Measurements from ENCODE around the gene PLD1.

PLD1 gene

DNA sequence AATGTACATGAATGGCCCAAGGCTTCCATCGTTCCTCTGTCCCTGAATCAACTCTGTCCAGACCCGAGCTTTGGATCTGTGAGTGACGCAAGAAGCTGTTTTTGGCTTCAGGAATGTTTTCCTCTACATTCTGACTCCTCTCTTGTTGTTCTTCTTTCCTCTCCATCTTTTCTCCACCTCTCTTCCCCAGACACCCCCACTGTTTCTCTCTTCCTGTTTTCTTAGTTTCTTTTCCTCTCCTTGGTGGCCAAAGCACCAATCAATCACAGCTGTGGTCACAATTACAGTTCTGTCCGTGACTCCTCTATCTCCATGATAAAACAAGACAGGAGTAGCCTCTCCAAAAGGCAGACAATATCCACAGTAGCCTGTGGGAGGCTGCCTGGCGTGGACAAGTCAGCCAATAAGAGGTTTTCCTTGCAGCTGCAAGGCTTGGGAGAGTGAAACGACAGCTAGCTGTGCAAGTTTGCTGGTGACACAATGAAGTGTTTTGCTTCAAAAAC is 28.0 kb upstream of the PLD1 start:
- DNase-seq: no peak

DNA sequence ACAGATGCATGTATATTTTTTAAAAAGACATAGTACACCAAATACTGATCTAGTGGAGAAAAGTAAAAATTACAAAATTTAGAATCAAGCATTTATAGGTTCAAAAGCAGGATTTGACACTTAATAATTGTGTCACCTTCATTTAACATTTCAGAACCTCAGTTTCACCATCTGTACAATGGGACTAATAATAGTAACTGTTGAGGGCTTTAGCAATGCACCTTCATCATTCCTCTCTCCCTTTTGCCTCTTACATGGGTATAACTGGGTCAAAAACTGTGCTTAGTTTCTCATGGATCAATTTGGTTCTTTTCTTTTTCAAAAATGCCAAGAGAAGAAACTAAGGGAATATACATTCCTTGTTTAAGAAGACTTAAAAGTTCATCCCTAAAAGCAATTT is 27.4 kb upstream of the PLD1 start:
- DNase-seq: no peak

DNA sequence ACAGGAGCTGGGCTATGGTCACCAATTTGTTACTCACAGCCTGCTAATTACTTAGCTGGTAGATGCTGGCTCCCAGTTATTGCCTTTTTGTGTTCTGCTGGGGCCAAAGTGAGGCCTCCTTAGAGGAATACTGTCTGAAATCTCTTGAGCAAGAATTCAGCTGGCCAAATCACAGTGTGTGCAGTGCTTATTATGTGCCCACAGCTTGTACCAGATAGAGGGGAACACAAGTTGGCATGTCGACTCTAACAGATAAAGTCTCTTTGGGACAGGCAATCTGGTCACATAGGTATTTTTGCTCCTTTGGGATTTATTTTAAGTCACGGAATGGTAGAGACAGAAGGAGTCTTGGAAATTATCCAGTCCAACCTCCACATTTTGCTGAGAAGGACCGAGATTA is 26.6 kb upstream of the PLD1 start:
- no peak for DNase-seq

DNA sequence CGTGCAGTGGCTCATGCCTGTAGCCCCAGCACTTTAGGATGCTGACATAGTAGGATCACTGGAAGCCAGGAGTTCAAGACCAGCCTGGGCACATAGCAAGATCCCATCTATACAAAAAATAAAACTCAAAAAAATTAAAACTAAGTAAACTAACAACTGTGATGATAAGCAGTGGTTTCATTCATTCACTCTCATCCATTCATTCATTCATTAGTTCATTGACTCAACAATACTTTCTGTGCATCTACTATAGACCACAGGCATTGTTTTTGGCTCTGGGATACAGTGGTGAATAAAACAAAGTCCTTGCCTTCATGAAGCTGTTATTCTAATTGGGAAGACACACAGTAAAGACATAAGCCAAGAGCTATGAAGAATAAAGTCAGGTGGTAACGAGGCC is 25.3 kb upstream of the PLD1 start:
- DNase-seq: no peak

GRCh38 chr3:171835116-171835515 is 24.8 kb upstream of the PLD1 start:
- DNase-seq: no peak

- DNase-seq: no peak
Measured at GRCh38 chr3:171834461-171834801, 24.1 kb upstream of the PLD1 start.

DNA sequence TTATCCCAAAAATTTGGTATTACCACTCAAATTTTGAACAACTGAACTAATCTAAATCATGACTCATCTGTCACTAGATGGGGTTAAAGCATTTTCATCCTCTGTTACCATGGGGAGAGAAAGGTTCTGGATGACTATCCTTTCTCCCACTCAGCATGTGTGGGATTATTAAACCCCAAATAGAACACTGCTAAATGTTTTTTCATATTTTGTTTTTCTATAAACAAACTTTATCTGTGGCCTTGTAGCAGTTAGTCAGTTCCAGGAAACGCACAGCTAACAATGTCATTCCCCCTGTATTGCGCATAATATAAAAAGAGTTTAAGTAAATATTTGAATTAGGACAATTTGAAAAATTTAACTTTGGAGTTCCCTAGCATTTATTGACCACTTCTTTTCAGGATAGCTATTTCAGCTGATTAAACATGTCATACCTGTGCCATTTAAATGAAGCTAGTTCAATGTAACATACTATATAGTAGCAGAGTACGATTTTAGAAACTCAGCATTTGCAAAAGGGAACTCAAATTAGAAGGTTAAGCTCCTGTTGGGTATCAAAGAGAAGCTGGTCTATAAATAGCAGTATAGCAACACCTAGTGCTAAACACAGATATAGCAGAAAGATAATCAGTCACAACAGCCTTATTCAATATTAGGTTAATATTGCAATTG is 23.6 kb upstream of the PLD1 start:
- DNase-seq: no peak

DNA sequence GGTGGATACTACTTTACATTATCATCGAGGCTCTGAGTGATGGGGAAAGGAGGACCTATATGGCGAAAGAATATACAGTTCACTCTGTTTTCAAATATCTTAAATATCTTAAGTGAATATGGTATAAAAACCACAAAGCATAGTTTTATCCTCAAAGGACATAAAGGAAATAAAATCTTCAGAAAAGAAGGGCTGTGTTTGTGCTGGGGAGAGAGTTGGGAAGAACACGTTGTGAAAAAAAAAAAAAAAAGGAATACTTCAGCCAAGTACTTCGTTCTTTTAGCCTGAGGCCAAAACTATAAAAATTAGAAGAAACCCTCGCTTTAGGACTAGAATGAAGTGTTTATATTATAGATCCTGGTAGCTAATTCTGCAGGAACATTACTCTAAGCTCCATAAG is 22.7 kb upstream of the PLD1 start:
- no peak for DNase-seq

- no peak for DNase-seq
Measured at GRCh38 chr3:171831936-171832335, 21.7 kb upstream of the PLD1 start.

DNA sequence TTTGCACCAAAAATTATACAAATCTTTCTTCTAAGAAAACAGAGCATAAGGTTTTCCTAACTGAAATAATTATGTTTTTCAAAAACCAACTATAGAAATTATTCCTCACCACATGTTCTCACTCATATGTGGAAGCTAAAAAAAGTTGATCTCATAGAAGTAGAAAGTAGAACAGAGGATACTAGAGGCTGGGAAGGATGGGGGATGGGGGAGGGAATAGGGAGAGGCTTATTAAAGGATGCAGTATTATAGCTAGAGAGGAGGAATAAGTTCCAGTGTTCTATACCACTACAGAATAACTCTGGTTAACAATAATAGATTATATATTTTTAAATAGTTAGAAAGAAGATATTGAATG is 20.2 kb upstream of the PLD1 start:
- DNase-seq: no peak

- DNase-seq: no peak
Measured at GRCh38 chr3:171829841-171830517, 19.7 kb upstream of the PLD1 start.

- no peak for DNase-seq
Measured at GRCh38 chr3:171828902-171829770, 18.9 kb upstream of the PLD1 start.

GRCh38 chr3:171827836-171828458 is 17.7 kb upstream of the PLD1 start:
- DNase-seq: no peak

DNA sequence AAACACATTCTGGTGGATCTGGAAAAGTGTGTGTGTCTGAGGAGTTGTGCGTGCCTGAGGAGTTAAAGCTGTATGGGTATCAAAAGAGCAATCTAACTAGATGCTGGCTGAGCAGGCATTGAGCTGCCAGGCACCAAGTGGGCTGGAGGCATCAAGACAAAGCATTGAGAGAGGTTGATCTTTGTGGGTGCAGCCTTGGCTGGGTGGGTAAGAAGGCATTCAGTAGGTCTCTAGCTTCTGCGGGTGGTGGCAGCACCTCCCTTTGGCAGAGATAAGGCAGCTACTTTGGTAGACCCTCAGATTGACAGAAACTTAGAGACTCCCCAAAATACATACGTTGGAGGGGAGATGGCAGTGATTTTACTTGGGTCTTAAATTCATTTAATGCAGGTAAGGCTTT is 17.1 kb upstream of the PLD1 start:
- DNase-seq: no peak

GRCh38 chr3:171825222-171825828 is 15.0 kb upstream of the PLD1 start:
- DNase-seq: no peak

GRCh38 chr3:171824824-171825221 is 14.5 kb upstream of the PLD1 start:
- DNase-seq: no peak

GRCh38 chr3:171824116-171824515 is 13.8 kb upstream of the PLD1 start:
- DNase-seq: no peak

DNA sequence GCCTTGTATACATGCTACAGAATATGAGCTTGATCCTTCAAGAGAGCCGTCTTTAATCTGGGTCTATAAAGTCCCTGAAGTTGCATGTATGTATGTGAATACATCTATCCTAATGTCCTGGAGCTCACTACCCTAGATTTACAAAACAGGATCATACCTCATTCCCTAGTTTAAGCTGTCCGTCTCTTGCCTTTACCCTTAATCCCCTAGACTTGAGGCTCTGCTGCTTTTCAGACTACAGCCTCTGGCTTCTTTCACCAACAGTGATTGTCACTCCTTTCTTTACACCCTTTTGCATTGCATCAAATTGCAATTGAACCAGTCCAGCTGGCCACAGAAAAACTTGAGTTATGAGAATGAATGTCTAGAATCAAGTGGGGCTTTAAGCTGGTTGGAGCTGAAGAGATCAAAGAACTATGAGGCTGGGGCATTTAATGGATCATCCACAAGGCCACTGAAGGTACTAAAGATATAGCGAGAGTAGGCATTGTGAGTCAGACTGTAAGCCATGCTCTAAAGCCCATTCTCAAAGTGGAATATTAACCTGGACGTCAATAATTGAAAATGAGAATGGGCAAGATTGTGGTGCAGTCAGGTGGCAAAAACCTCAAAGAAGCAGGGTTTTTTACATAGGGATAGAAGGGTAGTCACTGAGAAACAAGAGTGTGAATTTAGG is 12.3 kb upstream of the PLD1 start:
- DNase-seq: no peak

DNA sequence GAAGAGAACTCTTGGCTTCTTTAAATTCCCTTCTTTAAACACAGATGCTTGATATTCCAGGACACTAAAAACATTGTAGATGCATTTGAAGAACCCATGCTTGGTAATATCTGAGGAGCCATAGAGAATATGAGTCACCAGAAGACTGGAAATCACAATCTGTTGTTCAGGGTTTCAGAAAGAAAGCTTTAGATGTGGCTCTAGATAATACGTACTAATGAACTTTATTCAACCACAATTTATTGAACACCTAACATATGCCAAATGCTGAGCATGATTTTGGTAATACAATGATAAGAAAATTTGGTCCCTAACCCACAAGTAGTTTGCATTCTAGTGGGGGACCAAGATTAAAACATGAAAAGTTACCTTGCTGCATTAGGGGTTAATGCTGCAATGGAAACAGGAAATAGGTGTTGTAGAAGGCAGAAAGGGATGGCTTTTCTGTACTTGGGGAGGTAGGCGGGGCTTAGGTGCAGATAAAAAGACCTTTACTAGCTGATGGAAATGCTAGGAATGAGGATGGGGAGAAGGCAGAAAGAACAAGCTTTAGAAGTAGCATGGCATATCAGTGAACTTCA is 11.6 kb upstream of the PLD1 start:
- DNase-seq: no peak

- no peak for DNase-seq
Measured at GRCh38 chr3:171821044-171821443, 10.8 kb upstream of the PLD1 start.

DNA sequence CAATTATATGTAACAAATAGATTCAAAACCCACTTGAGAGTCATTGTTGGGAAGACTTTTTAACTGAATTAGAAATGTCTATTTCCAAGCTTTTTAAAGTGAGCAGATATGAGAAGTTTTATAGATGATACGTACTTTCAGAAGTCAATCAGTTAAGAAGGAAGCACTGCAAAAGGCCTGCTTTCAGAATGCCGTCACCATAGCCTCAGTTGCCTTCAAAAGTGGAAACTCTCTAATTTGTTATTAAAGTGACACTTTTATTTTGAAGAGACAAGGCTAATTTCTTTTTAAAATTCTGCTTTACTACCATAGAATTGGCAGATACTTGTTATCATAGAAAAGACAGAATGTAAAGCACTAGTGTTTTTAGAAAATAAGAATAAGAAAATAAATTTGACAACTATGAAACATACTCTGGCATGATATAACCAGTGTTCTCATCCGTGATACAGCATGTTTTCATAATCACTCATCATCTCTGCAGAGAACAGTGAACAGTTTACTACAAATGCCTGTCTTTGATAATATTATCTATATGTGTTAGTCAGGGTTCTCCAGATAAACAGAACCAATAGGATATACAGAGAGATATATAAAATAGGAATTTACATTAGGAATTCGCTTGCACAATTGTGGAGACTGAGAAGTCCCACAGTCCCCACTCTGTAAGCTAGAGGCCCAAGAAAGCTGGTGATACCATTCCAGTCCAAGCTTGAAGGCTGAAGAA is 7.0 kb upstream of the PLD1 start:
- no peak for DNase-seq

Measured in activated gamma-delta T cell treated with Interleukin-2 at 50 U/mL for 16 hours (primary cell).